ENCODE measurements around the gene CUX1. TPM values are rescaled to one million over a fixed set of nuclear protein-coding genes. Genes with fewer than 3 reads are reported as not detected.

Gene CUX1
- total RNA-seq, 2 experiments from 2014 or later: 30.7 to 31.2 TPM

GRCh38 chr7:101973130-101973529, 155.7 kb downstream of the CUX1 start:
- ATAC-seq (no peak), DNase-seq (no peak)
- Mint-ChIP-seq H3K36me3 (ENCODE audit: low read depth) (no peaks in the 10 kb centered on the region), H3K4me3 (no peak overlapping the region), H3K27ac (no peak overlapping the region), H3K4me1 (ENCODE audit: low read depth) (no peaks in the 10 kb centered on the region), H3K27me3 (ENCODE audit: low read depth) (no peaks in the 10 kb centered on the region), H3K9me3 (ENCODE audit: insufficient read depth) (no peaks in the 10 kb centered on the region)
- ChIA-PET POLR2A (no interaction called here), CTCF (no interaction called here)

- Mint-ChIP-seq H3K4me3 (no peak overlapping the region), H3K9me3 (ENCODE audit: insufficient read depth) (no peaks in the 10 kb centered on the region), H3K36me3 (ENCODE audit: low read depth) (no peaks in the 10 kb centered on the region), H3K27ac (no peak overlapping the region), H3K4me1 (ENCODE audit: low read depth) (no peaks in the 10 kb centered on the region), H3K27me3 (ENCODE audit: low read depth) (no peaks in the 10 kb centered on the region)
- CTCF ChIA-PET: no interaction called here
- POLR2A ChIA-PET: no interaction called here
- no peak for ATAC-seq
- DNase-seq: no peak
Measured at GRCh38 chr7:101974393-101974792, 157.0 kb downstream of the CUX1 start.

- ATAC-seq: no peak
Measured at GRCh38 chr7:101975046-101975445, 157.6 kb downstream of the CUX1 start.

GRCh38 chr7:101976411-101976810, 159.0 kb downstream of the CUX1 start:
- Mint-ChIP-seq H3K36me3 (ENCODE audit: low read depth) (no peaks in the 10 kb centered on the region), H3K27me3 (ENCODE audit: low read depth) (no peaks in the 10 kb centered on the region), H3K27ac (no peak overlapping the region), H3K4me1 (ENCODE audit: low read depth) (no peaks in the 10 kb centered on the region), H3K4me3 (no peak overlapping the region), H3K9me3 (ENCODE audit: insufficient read depth) (no peaks in the 10 kb centered on the region)
- ATAC-seq (no peak), DNase-seq (no peak)
- CTCF ChIA-PET: interaction anchor here (1.2 kb wide), 1 partner anchor 10 kb away, joined by 5 read pairs; no protein-coding TSS in a partner anchor
- POLR2A ChIA-PET: no interaction called here

More at GRCh38 chr7:101975046-101975445, 157.6 kb downstream of the CUX1 start:
- no peaks in the 10 kb centered on the region for H3K27me3 Mint-ChIP-seq (ENCODE audit: low read depth)
- H3K36me3 Mint-ChIP-seq (ENCODE audit: low read depth): no peaks in the 10 kb centered on the region
- H3K9me3 Mint-ChIP-seq (ENCODE audit: insufficient read depth): no peaks in the 10 kb centered on the region
- no peaks in the 10 kb centered on the region for H3K4me1 Mint-ChIP-seq (ENCODE audit: low read depth)
- ChIA-PET POLR2A (no interaction called here), CTCF (no interaction called here)
- DNase-seq: no peak
- H3K27ac Mint-ChIP-seq: no peak overlapping the region
- no peak overlapping the region for H3K4me3 Mint-ChIP-seq

GRCh38 chr7:101977249-101977648, 159.8 kb downstream of the CUX1 start:
- ChIA-PET CTCF (interaction anchor here (1.2 kb wide), 1 partner anchor 9 kb away, joined by 5 read pairs; no protein-coding TSS in a partner anchor), POLR2A (no interaction called here)
- Mint-ChIP-seq H3K27ac (no peak overlapping the region), H3K9me3 (ENCODE audit: insufficient read depth) (no peaks in the 10 kb centered on the region), H3K4me1 (ENCODE audit: low read depth) (no peaks in the 10 kb centered on the region), H3K4me3 (no peak overlapping the region), H3K27me3 (ENCODE audit: low read depth) (no peaks in the 10 kb centered on the region), H3K36me3 (ENCODE audit: low read depth) (no peaks in the 10 kb centered on the region)
- ATAC-seq: no peak
- no peak for DNase-seq

- H3K4me1 Mint-ChIP-seq (ENCODE audit: low read depth): no peaks in the 10 kb centered on the region
- ATAC-seq: no peak
- POLR2A ChIA-PET: no interaction called here
- H3K9me3 Mint-ChIP-seq (ENCODE audit: insufficient read depth): no peaks in the 10 kb centered on the region
- no peak overlapping the region for H3K27ac Mint-ChIP-seq
- H3K4me3 Mint-ChIP-seq: no peak overlapping the region
- peaks cover 2% of the 10 kb centered on the region for H3K36me3 Mint-ChIP-seq (ENCODE audit: low read depth)
- H3K27me3 Mint-ChIP-seq (ENCODE audit: low read depth): no peaks in the 10 kb centered on the region
- DNase-seq: no peak
- CTCF ChIA-PET: no interaction called here
Measured at GRCh38 chr7:101978683-101979082, 161.3 kb downstream of the CUX1 start.

- Mint-ChIP-seq H3K4me3 (no peak overlapping the region), H3K27ac (no peak overlapping the region), H3K9me3 (ENCODE audit: insufficient read depth) (no peaks in the 10 kb centered on the region), H3K36me3 (ENCODE audit: low read depth) (peaks cover 2% of the 10 kb centered on the region), H3K27me3 (ENCODE audit: low read depth) (no peaks in the 10 kb centered on the region), H3K4me1 (ENCODE audit: low read depth) (peaks cover 4% of the 10 kb centered on the region)
- CTCF ChIA-PET: no interaction called here
- ATAC-seq: no peak
- POLR2A ChIA-PET: no interaction called here
- DNase-seq: no peak
Measured at GRCh38 chr7:101983147-101983811, 165.9 kb downstream of the CUX1 start.

- Mint-ChIP-seq H3K4me3 (no peak overlapping the region), H3K9me3 (ENCODE audit: insufficient read depth) (no peaks in the 10 kb centered on the region), H3K27ac (no peak overlapping the region), H3K4me1 (ENCODE audit: low read depth) (peaks cover 4% of the 10 kb centered on the region), H3K36me3 (ENCODE audit: low read depth) (peaks cover 2% of the 10 kb centered on the region), H3K27me3 (ENCODE audit: low read depth) (no peaks in the 10 kb centered on the region)
- POLR2A ChIA-PET: no interaction called here
- ATAC-seq (no peak), DNase-seq (no peak)
- CTCF ChIA-PET: no interaction called here
Measured at GRCh38 chr7:101984133-101984879, 166.9 kb downstream of the CUX1 start.

- ChIA-PET CTCF (interaction anchor here (1.7 kb wide), 1 partner anchor 8 kb away, joined by 5 read pairs; no protein-coding TSS in a partner anchor), POLR2A (no interaction called here)
- no peaks in the 10 kb centered on the region for H3K9me3 Mint-ChIP-seq (ENCODE audit: insufficient read depth)
- H3K4me1 Mint-ChIP-seq (ENCODE audit: low read depth): peaks cover 4% of the 10 kb centered on the region
- H3K36me3 Mint-ChIP-seq (ENCODE audit: low read depth): peaks cover 2% of the 10 kb centered on the region
- H3K4me3 Mint-ChIP-seq: no peak overlapping the region
- H3K27me3 Mint-ChIP-seq (ENCODE audit: low read depth): no peaks in the 10 kb centered on the region
- DNase-seq (no peak), ATAC-seq (no peak)
- H3K27ac Mint-ChIP-seq: no peak overlapping the region
Measured at GRCh38 chr7:101985057-101985902, 167.9 kb downstream of the CUX1 start.

- CTCF ChIA-PET: interaction anchor here (1.7 kb wide), 1 partner anchor 9 kb away, joined by 5 read pairs; no protein-coding TSS in a partner anchor
- H3K27me3 Mint-ChIP-seq (ENCODE audit: low read depth): no peaks in the 10 kb centered on the region
- no peak for DNase-seq
- no peak overlapping the region for H3K27ac Mint-ChIP-seq
- no peak for ATAC-seq
- H3K4me3 Mint-ChIP-seq: no peak overlapping the region
- H3K4me1 Mint-ChIP-seq (ENCODE audit: low read depth): peaks cover 12% of the 10 kb centered on the region
- POLR2A ChIA-PET: no interaction called here
- peaks cover 2% of the 10 kb centered on the region for H3K36me3 Mint-ChIP-seq (ENCODE audit: low read depth)
- H3K9me3 Mint-ChIP-seq (ENCODE audit: insufficient read depth): no peaks in the 10 kb centered on the region
Measured at GRCh38 chr7:101985903-101986734, 168.7 kb downstream of the CUX1 start.

GRCh38 chr7:101987494-101987893, 170.1 kb downstream of the CUX1 start:
- DNase-seq: no peak
- Mint-ChIP-seq H3K9me3 (ENCODE audit: insufficient read depth) (no peaks in the 10 kb centered on the region), H3K36me3 (ENCODE audit: low read depth) (peaks cover 2% of the 10 kb centered on the region), H3K27ac (no peak overlapping the region), H3K4me1 (ENCODE audit: low read depth) (peaks cover 14% of the 10 kb centered on the region), H3K4me3 (no peak overlapping the region), H3K27me3 (ENCODE audit: low read depth) (no peaks in the 10 kb centered on the region)
- ChIA-PET CTCF (no interaction called here), POLR2A (no interaction called here)
- no peak for ATAC-seq

Data from activated CD8-positive, alpha-beta T cell treated with anti-CD3 and anti-CD28 coated beads, Interleukin-2, amount 10 ng/mL, durations not matched to agents 7 days and 5 days (primary cell).